HG03442 (cell line): ENCODE results near the gene FGFR4.

ENCODE experiments used
- ATAC-seq: cut with Tn5 transposase; IDR thresholded peaks from one replicate; pipeline ENCODE4 v1.9.1; 2021; ENCODE audit warnings: mild to moderate bottlenecking, moderate library complexity; ENCODE audit not compliant: unreplicated experiment

FGFR4 gene

DNA sequence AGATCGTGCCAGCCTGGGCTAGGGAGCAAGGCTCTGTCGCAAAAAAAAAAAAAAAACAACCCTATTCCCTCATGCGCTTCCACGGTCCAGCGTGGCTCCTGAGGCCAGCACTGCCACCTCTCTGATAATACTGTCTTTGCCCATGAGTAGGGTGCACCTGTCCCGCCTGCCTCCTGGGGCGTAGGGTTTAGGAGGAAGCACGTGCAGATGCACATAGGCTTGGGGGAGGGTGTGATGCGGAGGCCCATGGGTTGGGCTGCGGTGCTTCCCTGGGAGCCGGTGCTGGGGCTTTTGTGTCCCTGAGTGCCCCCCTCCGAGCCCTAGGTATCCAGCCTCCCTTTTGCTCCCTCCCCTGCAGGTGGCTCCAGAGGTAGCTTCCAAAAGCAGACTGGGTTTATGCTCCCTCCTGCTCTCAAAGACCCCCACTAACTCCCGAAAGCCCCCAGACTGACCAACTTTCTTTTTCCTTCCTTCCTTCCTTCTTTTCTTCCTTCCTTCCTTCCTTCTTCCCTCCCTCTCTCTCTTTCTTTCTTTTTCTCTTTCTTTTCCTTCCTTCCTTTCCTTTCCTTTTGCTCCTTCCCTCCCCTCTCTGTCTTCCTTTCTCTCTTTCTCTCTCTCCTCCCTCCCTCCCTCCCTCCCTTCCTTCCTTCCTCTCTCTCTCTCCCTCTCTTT is 12.8 kb downstream of the FGFR4 start:
- ATAC-seq = no peak

DNA sequence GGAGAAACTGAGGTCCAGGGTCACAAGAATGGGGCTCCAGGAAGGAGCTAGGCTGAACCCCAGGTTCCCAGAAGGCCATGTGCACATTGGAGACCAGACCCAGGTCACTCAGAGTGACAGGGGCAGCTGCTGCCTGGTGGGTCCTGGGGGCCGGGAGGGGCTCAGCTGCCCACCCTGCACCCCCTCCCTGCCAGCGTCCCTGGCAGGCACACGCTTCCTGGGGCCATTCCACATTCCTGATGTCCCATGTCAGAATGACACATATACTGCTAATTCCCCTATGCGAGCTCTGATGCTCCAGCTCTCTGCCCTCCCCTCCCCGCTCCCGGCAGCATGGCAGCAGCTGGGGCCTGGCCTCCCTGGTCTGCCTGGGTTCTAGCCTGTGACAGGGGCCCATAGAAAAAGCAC is 14.0 kb downstream of the FGFR4 start:
- ATAC-seq = no peak

DNA sequence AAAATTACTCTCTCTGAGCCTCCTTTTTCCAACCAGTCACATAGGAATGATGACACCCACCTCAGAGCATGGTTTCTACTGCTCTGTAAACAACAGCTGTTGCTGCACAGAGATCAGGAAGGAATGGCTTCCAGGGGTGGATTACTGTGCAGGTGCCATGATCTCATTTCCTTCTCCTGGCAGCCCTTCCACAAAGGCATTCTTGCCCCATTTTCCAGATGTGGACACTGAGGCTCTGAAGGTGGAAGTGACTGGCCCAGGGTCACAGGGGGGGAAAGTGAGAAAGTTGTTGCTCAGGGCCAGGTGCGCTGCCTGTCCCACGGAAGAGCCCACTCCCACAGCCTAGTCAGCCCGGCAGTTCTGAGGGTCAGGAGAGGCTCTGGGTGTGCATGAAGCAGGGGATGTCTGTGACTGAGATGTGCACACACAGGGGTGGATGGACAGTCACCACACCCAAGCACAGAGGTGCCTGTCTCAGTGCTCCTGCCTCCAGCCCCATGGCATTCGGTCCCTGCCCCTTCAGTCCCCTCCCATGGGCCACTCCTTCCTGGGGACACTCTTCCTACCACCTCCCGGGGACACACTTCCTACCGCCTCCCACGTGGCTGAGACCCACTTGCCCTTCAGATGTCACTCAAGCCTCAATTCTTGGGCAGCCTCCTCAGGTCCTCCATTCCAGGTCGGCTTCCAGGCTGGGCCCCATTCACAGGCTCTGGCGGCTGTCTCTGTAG is 17.0 kb downstream of the FGFR4 start:
- ATAC-seq = no peak

DNA sequence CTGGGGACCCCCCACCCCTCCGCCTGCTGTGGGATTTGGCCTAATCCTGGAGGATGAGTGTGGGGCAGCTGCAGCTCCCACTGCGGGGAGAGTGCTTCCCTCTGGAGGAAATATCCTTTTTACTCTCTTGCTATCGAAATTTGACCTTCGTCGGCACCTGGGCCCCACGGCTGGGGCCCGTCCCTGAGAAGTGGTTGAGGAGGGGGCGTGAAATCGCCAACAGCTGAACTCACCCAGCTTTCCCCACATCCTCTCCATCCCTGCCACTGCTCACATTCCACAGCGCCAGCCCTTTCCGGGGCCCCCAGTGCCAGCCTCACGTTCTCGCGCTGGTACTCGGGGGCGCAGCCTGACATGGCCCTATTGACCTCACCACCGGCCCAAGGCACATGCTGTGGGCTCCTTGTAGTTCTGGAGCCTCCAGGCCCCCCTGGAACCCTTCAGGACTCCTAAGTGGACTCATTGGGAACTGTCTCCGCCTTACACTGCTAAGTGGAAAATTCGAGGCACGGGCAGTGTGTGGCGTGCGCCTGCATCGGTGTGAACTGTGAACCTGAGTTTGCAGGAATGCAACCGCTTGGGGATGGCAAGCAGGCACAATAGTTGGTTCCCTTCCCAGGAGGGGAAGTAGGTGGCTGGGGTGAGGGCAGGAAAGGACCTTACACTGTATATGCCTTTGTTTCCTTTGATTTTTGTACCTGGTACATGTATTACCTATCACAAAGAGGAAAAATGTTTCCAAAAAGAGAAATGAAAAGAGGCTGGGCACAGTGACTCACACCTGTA is 19.2 kb downstream of the FGFR4 start:
- no peak for ATAC-seq

DNA sequence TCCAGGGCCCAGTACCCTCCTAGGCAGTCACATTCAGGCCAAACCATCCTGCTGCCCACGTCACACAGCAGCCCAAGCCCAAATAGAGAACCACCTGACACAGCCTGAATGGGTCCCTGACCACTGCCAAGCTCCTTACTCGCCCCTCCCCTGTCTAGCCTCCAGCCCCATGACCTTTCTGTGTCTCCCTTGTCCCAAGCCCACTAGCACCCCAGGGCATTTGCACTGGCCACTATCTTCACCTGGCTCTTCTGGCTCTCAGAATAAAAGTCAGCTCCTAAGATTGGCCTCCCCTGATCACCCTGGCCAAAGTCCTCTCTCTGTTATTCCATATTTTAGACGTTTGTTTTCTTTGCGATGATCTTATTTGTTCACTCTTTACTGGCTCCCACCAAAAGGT is 20.4 kb downstream of the FGFR4 start:
- no peak for ATAC-seq

DNA sequence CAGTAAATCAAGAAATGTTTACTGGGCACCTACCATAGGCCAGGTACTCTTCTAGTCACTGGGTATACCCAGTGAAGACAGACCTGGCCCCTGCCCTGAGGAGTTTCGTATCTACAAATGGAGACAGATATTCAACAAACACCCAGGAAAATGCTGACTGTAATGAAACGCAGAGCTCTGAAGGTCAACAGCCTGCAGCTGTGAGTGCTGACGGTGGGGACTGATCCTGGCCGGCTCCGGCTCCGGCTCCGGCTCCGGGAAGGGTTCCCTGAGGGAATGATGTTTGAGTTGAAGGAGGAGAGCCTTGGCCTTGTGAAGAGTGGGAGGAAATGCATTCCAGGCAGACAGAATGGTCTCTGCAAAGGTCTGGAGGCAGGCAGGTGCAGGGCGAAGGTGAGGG is 23.1 kb downstream of the FGFR4 start:
- no peak for ATAC-seq

DNA sequence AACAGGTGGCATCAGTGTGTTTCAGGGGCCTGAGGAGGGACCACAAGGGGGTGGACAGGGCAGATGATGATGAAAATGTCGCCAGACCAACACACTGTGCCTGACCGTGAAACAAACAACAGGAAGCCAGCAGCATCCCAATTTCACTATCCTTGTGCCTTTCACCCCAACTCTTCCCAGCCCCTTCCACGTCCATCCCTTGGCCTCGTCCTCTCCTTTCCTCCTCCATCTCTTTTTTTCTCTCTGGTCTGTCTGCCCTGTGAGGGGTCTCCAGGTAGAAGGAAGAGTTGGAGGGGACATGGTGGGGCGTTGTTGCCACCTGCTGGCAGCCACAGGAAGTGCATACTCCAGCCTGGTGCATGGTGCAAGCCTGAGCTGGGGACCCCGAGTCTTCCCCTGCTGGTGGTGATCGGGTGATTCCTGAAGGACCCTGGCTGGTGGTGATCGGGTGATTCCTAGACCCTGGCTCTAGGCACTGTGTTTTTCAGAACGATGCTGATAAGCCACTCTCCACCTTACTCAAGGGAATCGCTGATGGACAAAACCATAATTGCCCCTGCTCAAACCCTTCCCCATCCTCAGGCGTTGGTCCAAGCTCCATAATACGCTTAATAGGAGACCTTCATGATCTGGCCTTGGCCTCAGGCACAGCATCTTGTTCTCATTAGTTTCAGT is 25.1 kb downstream of the FGFR4 start:
- ATAC-seq = no peak

DNA sequence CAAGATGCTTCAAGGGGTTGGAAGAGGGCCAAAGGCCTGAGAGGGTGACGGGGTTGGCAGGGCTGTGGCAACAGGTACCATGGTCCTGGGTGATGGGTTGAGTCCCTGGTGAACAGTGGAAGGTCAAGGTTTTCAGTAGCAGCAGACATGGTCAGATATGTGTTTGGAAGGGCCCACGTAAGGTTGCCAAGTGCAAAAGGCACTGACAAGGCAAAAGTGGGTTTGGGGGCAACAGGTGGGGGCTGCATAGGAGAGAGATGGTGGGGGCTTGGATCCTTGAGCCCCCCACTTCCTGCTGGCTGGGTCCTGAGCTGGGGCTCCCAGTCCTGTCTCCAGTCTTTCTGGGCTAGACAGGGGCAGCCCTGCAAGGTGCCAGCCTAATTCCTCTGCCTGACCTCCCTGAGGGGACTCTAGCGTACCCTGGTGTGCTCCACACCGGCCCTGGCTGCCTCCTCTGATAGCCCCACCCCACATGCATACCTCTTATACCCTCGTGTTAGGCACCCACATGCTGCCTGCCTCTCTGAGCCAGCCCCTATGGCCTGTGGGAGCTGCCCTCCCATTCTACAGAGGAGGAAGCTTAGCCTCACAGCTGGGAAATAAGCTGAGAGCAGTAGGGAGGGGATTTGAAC is 26.0 kb downstream of the FGFR4 start:
- ATAC-seq = no peak

DNA sequence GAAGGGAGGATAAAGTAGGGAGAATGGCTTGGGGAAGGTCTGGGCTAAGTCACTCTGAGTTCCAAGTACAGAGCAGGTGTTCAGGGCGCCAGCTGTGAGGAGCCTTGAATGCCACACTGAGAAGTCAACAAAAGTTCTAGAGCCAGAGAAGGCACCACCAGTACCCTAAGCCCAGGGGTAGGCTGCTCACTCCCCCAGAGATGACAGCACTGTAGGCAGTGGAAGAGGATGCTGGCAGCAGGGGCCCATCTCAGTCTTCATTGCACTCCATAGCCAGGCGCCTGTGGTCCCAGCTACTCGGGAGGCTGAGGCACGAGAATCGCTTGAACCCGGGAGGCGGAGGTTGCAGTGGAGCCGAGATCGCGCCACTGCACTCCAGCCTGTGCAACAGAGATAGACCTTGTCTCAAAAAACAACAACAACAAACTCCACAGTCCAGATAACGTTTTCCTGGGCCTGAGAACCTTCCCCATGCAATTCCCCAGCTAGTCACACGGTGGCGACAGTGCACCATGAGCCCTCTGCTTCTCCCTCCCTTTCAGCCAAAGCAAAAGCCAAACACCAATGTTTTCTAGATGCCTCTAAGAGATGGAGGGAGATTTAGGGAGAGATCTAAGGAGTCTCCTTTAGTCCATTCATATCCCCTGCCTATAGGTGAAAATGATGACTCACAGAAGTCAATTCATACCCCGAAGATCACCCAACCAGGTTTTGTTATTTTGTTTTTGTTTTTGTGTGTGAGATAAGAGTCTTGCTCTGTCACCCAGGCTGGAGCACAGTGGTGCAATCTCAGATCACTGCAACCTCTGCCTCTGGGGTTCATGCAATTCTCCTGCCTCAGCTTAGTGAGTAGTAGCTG is 27.1 kb downstream of the FGFR4 start:
- no peak for ATAC-seq

DNA sequence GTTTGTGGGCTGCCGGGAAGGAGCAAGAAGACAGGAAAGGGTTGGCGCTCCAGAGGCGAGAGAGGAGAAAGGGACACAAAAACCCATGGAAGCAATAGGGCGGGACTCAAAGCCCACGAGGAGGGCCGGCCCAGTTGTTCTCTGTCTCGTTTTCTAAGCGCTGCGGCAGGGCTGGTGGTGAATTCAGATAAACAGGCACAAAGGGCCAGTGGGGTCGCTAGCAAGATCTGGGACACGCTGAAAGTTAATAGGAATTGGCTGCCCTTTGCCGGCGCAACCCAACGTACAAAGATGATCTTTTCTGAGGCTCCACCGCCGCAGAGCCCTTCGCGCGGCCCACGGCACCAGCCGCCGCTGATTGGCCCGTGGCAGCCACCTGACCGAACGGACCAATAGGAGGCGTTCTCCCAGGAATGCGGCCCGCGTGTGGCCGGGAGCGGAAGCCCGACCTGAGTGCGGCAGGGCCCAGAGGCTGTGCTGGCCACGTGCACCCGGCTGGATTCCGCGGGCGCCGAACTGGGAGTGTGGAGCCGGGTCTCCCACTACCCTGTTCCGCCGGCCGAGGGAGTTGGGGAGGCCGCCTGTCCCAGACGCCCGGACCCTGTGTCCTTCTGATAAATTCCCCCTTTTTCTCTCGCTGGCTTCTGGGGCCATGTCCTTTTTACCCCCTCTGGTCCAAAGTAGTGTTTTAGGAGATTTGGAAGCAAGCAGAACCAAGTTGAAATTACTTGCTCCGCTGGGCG is 30.1 kb downstream of the FGFR4 start:
- no peak for ATAC-seq

DNA sequence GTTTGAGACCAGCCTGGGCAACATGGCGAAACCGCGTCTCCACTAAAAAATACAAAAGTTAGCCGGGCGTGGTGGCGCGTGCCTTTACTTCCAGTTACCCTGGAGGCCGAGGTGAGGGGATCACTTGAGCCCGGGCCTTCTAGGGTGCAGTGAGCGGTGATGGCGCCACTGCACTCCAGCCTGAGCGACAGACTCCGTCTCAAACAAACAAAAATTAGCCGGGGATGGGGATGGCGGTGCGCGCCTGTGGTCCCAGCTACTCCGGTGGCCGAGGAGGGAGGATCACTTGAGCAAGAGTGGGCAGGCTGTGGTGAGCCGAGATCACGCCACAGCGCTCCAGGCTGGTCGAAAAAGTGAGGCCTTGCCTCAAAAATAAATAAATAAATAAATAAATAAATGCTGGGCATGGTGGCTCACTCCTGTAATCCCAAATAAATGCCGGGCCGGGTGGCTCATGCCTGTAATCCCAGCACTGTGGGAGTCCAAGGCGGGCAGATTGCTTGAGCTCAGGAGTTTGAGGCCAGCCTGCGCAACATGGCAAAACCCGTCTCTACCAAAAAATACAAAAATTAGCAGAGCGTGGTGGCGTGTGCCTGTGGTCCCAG is 30.8 kb downstream of the FGFR4 start:
- ATAC-seq = no peak

DNA sequence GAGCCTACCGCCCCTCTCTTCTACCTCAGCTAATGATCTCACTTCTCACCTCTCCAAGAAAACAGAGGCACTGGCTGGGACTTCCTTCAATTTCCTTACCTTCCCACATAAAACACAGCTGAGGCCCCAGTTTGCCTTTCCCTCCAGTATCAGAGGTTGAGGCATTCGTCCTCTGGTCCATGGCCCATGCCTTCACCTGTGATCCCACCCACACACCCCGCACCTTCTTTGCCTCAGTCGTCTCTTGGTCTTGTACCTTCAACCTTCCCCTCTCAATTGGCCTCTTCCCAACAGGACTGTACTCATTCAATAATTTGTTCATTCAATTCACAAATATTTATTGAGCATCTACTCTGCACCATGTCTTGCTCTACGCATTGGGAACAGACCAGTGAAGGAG is 35.9 kb downstream of the FGFR4 start:
- ATAC-seq = no peak

DNA sequence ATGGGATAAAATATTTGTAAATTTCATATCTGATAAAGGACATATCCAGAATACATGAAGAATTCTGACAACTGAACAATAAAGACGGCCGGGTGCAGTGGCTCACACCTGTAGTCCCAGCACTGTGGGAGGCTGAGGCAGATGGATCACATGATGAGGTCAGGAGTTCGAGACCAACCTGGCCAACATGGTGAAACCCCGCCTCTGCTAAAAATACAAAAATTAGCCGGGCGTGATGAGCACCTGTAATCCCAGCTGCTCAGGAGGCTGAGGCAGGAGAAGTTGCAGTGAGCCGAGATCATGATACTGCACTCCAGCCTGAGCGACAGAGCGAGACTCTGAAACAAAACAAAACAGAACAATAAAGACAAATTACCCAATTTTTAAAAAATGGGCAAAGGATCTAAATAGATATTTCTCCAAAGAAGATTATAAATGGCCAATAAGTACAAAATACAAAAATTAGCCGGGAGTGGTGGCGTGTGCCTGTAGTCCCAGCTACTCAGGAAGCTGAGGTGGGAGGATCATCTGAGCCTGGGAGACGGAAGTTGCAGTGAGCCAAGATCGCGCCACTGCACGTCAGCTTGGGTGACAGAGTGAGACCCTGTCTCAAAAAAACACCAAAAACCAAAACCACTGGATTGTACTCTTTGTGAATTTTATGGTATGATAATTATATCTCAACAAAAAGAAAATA is 37.2 kb downstream of the FGFR4 start:
- no peak for ATAC-seq

DNA sequence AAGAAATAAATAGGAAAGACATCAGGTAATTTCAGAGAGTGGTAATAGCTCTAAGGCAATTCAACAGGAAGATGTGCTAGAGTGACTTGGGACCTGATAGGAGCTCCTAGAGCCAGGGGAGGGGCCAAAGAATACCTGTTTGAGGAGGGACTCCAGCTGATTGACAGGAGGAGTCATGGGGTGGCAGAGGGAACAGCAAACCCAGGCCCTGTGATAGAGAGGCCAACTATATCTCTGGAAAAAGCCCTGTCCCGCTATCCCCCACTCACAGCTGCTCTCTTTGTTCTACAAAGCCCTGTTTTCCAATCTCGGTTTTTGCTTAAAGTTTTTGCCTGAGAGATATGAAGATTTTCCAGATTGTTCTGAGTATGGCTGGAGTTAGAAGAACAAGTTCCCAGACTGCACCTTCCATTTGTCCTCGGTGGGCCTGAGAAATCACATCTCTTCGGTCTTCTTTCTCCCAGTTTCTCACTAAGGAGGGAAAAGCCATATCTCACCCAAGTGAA is 37.8 kb downstream of the FGFR4 start:
- no peak for ATAC-seq

DNA sequence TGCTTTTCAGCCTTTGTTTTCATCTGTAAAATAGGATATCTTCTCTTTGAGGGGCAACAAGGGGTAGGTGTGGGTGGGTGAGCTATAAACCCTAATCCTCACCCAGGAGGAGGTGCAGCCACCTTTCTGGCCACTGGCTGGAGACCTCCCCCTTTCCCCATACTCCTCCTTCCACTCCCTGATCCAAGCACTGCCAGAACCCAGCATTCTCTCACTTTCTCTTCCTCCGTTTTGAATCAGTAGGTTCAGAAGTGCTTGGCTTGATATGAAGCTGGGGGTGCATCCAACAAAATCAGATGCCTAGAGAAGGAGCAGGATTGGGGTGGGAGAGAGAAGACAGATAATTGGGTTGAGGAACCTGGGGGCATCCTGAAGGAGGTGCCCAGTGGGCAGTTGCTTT is 40.1 kb downstream of the FGFR4 start:
- ATAC-seq = no peak

DNA sequence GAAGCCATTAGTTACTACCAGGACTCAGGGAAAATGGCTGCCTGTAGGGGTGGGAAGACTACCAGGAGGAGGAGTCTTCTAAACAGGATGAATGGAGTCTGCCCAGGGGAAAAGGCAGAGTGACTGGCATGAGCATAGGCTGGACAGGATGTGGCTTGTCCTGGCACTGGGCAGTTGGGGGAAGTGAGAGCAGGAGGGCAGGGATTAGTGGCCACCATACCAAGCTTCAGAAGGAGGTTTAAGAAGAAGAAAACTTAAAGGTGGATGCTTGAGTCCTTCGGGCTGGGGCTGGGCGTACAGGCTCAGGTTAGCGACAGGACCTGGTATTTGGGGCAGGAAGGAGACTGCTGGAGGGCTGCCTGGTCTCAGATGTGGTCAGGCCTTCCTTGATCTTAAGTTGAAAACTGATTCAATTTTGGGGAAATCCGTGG is 41.9 kb downstream of the FGFR4 start:
- ATAC-seq = no peak

DNA sequence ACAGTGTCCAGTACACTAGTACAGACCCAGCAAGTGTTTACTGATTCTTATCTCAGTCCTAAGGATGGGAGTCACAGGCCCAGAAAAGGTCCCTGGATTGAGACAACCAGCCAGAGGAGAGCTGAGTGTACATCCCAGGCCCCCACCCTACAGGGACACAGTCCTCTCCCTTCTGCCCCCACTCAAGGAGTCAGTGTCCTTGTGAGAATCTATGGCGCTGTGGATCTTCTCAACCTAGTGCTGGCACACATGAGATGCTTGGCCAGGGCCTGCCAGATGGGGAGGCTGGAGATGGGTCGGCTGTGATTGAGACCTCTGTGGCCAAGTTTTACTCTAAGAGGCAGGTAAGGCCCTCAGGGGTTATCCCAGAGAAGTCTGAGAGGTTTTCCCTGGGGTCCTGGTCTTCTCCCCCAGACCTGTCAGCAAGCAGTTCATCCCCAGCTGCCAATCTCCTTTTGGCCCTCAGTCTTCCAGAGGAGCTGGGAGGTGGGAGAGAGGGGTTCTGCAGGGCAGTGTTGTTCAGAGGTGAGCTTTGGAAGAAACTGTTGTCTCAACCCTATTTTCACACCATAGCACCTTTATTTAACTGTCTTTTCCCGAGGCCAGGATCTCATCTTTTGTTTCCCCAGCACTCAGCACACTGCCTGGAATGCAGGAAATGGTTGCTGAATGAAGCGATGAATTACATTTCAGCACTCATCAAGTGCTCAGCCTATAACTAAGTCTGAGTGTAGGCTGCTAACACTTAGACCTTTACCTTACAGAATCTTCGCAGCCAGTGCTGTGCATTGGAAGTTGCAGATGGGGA is 43.7 kb downstream of the FGFR4 start:
- ATAC-seq = no peak
